HepG2 (cell line): ENCODE data around the gene NRAS. TPM values are rescaled to one million over a fixed set of nuclear protein-coding genes. Genes with fewer than 3 reads are reported as not detected.

Experiments
- ATAC-seq: fragments of 200-7000 bp; cut with Tn5 transposase; 3 replicates; pipeline ENCODE4 v1.9.1; 2020; ENCODE audit warnings: mild to moderate bottlenecking, moderate library complexity
- BruUV-seq: library from RNA; stranded (reverse); fragments of 400-500 nt; replicated peaks from 2 replicates; lab custom pipeline; 2021; lab: Mats Ljungman, UMichigan
- CTCF ChIA-PET: fragments of 300-600 bp; formaldehyde crosslinking; extraction: SDS; loops from one replicate; lab custom pipeline; 2021; ENCODE audit warnings: low total read pairs, inconsistent platforms, low intra/inter-chr PET ratio; lab: Yijun Ruan, JAX
- POLR2A ChIA-PET: fragments of 350-600 bp; sonication (Branson Sonifier 250); formaldehyde crosslinking; loops from one replicate; lab custom pipeline; 2020; ENCODE audit warnings: antibody characterized with exemption, inconsistent platforms; lab: Yijun Ruan, JAX
- DNase-seq: peaks from one replicate; pipeline ENCODE4 v3.0.0-alpha.2; 2015; ENCODE audit warnings: low spot score
- FAIRE-seq: peaks from 3 replicates; lab custom pipeline; 2011; peaks lifted over from hg19 to GRCh38; lab: Jason Lieb, UNC
- H2AFZ ChIP-seq: one replicate; pipeline ENCODE4 v1.6.1; 2011; ENCODE audit warnings: low read length, inconsistent platforms
- H3K27ac ChIP-seq: fragments of 300-600 bp; 3 replicates; pipeline ENCODE4 v1.8.0; 2011; ENCODE audit warnings: mixed run types, mild to moderate bottlenecking, mixed read lengths, low read length, inconsistent platforms; ENCODE audit not compliant: insufficient read depth; ENCODE audit errors: extremely low read length
- H3K27me3 ChIP-seq, 2 experiments: fragments of 200-600 bp in 1 of 2; 2 replicates in 1 of 2; 3 replicates in 1 of 2; pipeline versions ENCODE4 v1.6.0 to v1.8.0; 2011; ENCODE audit warnings: low read length in 2 of 2, mild to moderate bottlenecking in 2 of 2, moderate library complexity in 2 of 2, inconsistent platforms in 1 of 2; ENCODE audit not compliant: insufficient read depth in 2 of 2, control insufficient read depth in 1 of 2
- H3K36me3 ChIP-seq, 2 experiments: fragments of 200-600 bp in 1 of 2; replicated peaks in 1 of 2; 2 replicates in 1 of 2; 3 replicates in 1 of 2; pipeline versions ENCODE4 v1.5.1 to v1.8.0; 2011; ENCODE audit warnings: low read length in 2 of 2, inconsistent platforms in 1 of 2; ENCODE audit not compliant: insufficient read depth in 2 of 2, control insufficient read depth in 1 of 2
- H3K4me1 ChIP-seq: 2 replicates; pipeline ENCODE4 v1.5.1; 2012; ENCODE audit warnings: low read length, inconsistent platforms; ENCODE audit not compliant: insufficient read depth
- H3K4me2 ChIP-seq: 2 replicates; pipeline ENCODE4 v1.6.0; 2011; ENCODE audit warnings: low read depth, low read length, inconsistent platforms
- H3K4me3 ChIP-seq, 3 experiments: fragments of 200-600 bp in 1 of 3; sonication (generic), shearing (Covaris generic) in 1 of 3; replicated peaks in 1 of 3; 2 replicates each; pipeline ENCODE4 v1.5.1; 2011 to 2016; ENCODE audit warnings: low read length in 3 of 3, inconsistent platforms in 2 of 3, low read depth in 2 of 3, mild to moderate bottlenecking in 2 of 3, control low read depth in 1 of 3, mixed read lengths in 1 of 3; ENCODE audit not compliant: insufficient read depth in 1 of 3
- H3K79me2 ChIP-seq: one replicate; pipeline ENCODE4 v1.6.1; 2011; ENCODE audit warnings: low read length, inconsistent platforms; ENCODE audit not compliant: insufficient read depth
- H3K9ac ChIP-seq: 2 replicates; pipeline ENCODE4 v1.6.0; 2011; ENCODE audit warnings: mild to moderate bottlenecking, low read depth, low read length, inconsistent platforms; ENCODE audit not compliant: insufficient read depth
- H3K9me3 ChIP-seq: 2 replicates; pipeline ENCODE4 v1.5.1; 2012; ENCODE audit warnings: mild to moderate bottlenecking, low read length
- H4K20me1 ChIP-seq: 2 replicates; pipeline ENCODE4 v1.6.0; 2011; ENCODE audit warnings: inconsistent platforms, mild to moderate bottlenecking, low read length, moderate library complexity; ENCODE audit not compliant: insufficient read depth
- CREBL2 ChIP-seq: sonication (generic); formaldehyde crosslinking; IDR thresholded peaks from 2 replicates; pipeline ENCODE4 v1.8.1; 2023; ENCODE audit warnings: missing genetic modification reagents, mild to moderate bottlenecking, borderline replicate concordance
- DRAP1 ChIP-seq: IDR thresholded peaks from 2 replicates; pipeline ENCODE4 v1.6.1; 2016; ENCODE audit warnings: missing genetic modification reagents, missing compliant biosample characterization
- FOXA3 ChIP-seq: IDR thresholded peaks from 2 replicates; pipeline ENCODE4 v1.6.1; 2016; ENCODE audit warnings: missing genetic modification reagents, missing compliant biosample characterization
- FOXO1 ChIP-seq: sonication (generic); formaldehyde crosslinking; IDR thresholded peaks from 2 replicates; pipeline ENCODE4 v1.4.0; 2020; ENCODE audit warnings: missing genetic modification reagents
- HMGXB4 ChIP-seq, 2 experiments: sonication (generic) in 1 of 2; formaldehyde crosslinking in 1 of 2; IDR thresholded peaks; 2 replicates each; pipeline versions ENCODE4 v1.4.0 to v1.6.1; 2018 to 2020; ENCODE audit warnings: missing genetic modification reagents in 2 of 2, borderline replicate concordance in 1 of 2, low read depth in 1 of 2, mild to moderate bottlenecking in 1 of 2, missing biosample characterization in 1 of 2
- KDM1A ChIP-seq: IDR thresholded peaks from 2 replicates; pipeline ENCODE4 v1.6.1; 2016; ENCODE audit warnings: missing compliant biosample characterization
- MTERF4 ChIP-seq: sonication (generic); formaldehyde crosslinking; IDR thresholded peaks from 2 replicates; pipeline ENCODE4 v1.8.0; 2023; ENCODE audit warnings: mild to moderate bottlenecking, missing genetic modification reagents
- NCOR1 ChIP-seq: fragments of 200-600 bp; sonication (generic); IDR thresholded peaks from 2 replicates; pipeline ENCODE4 v1.7.0; 2017; ENCODE audit warnings: antibody characterized with exemption, low read length, borderline replicate concordance
- ZNF609 ChIP-seq: sonication (generic); formaldehyde crosslinking; IDR thresholded peaks from 2 replicates; pipeline ENCODE4 v1.4.0; 2020; ENCODE audit warnings: mild to moderate bottlenecking, missing genetic modification reagents, borderline replicate concordance
- ZNF619 ChIP-seq: sonication (generic); formaldehyde crosslinking; IDR thresholded peaks from 2 replicates; pipeline ENCODE4 v1.4.0; 2020; ENCODE audit warnings: mild to moderate bottlenecking, missing genetic modification reagents
- ZNF800 ChIP-seq: sonication (generic); formaldehyde crosslinking; IDR thresholded peaks from 2 replicates; pipeline ENCODE4 v1.4.0; 2020; ENCODE audit warnings: missing genetic modification reagents
- WGBS: methylation state at CpG from one replicate; pipeline ENCODE4 v1.1.6; 2017; ENCODE audit warnings: low lambda C conversion rate; 5-methylcytosine and 5-hydroxymethylcytosine counted together
- in situ Hi-C: cut with HindIII; loops from 2 replicates; pipeline ENCODE4 v1.10.0; 2017; ENCODE audit warnings: low pct_unique_long_range_greater_than_20kb; ENCODE audit not compliant: extremely low pct_ligation_motif_present
- intact Hi-C: fragments of 100-400 bp; cut with micrococcal nuclease; formaldehyde crosslinking; loops from one replicate; pipeline ENCODE4 v1.10.0; 2022; ENCODE audit not compliant: unreplicated experiment
- polyA plus RNA-seq, 8 experiments: library from polyadenylated mRNA; depleted of rRNA in 3 of 8; stranded (reverse) in 7 of 8; unstranded in 1 of 8; fragments of >200 nt; fragmentation: Illumina TruSeq in 4 of 8; extraction: Trizol in 4 of 8; gene quantifications; 2 replicates each; pipeline versions ENCODE4 v1.2.1 to v1.2.3, GENCODE V29; 2011 to 2016; ENCODE audit warnings: low read depth in 4 of 8, missing spikeins in 1 of 8, mixed read lengths in 1 of 8; ENCODE audit not compliant: insufficient read depth in 1 of 8
- total RNA-seq, 5 experiments: library from RNA; depleted of rRNA; stranded (reverse); fragments of >200 nt; fragmentation: Illumina TruSeq; extraction: Trizol; gene quantifications; 2 replicates each; pipeline ENCODE4 v1.2.3, GENCODE V29; 2016; ENCODE audit warnings: low read depth in 1 of 5

Gene NRAS
- total and polyA plus RNA-seq, 2 of the 13 experiments (the other 11 are each of a cell fraction or from before 2014, with no cell fraction given): 38.6 to 58.8 TPM

GRCh38 chr1:114701931-114702330 is 14.6 kb downstream of the NRAS start (continued):
- TF ChIP-seq HMGXB4 (CRISPR knock-in tag; IDR thresholded peaks at IDR 0.05; ENCODE audit: borderline replicate concordance in 1 of 2, low read depth in 1 of 2): no peak

GRCh38 chr1:114700036-114700600 is 16.5 kb downstream of the NRAS start:
- CTCF ChIA-PET: no interaction called here
- no peak for TF ChIP-seq ZNF619 (CRISPR knock-in tag)
- TF ChIP-seq KDM1A (CRISPR knock-in tag): no peak
- no peak for TF ChIP-seq MTERF4 (CRISPR knock-in tag)
- TF ChIP-seq CREBL2 (CRISPR knock-in tag): no peak
- TF ChIP-seq ZNF800: no peak
- TF ChIP-seq DRAP1 (CRISPR knock-in tag): no peak
- TF ChIP-seq FOXA3 (CRISPR knock-in tag): no peak
- no peak for TF ChIP-seq NCOR1
- no peak for TF ChIP-seq ZNF609 (CRISPR knock-in tag)
- TF ChIP-seq FOXO1: no peak

More at GRCh38 chr1:114700036-114700600, 16.5 kb downstream of the NRAS start:
- DNase-seq (no peak), ATAC-seq (no peak), FAIRE-seq (no peak)
- POLR2A ChIA-PET: no interaction called here
- Histone ChIP-seq H3K9me3 (no peaks in the 10 kb centered on the region), H3K36me3 (no peaks in the 10 kb centered on the region), H2AFZ (no peak overlapping the region), H3K27me3 (no peaks in the 10 kb centered on the region), H3K4me3 (no peak overlapping the region), H3K27ac (no peak overlapping the region), H3K4me1 (peaks cover 8% of the 10 kb centered on the region; the same call in 1 of the 2 replicates), H3K9ac (no peak overlapping the region), H3K4me2 (no peak overlapping the region), H4K20me1 (no peaks in the 10 kb centered on the region), H3K79me2 (no peaks in the 10 kb centered on the region)
- in situ Hi-C loops (no loop called here), intact Hi-C loops (no loop called here)
- no TSS peak for BruUV-seq
- 48% methylated on average over 4 of the region's 4 CpGs for WGBS
